GM18868 (cell line): ENCODE results near the gene GLI3.

Experiments used
- ATAC-seq: cut with Tn5 transposase; IDR thresholded peaks from one replicate; pipeline ENCODE4 v1.9.1; 2021; ENCODE audit warnings: mild to moderate bottlenecking, moderate library complexity; ENCODE audit not compliant: unreplicated experiment

The GLI3 gene

DNA sequence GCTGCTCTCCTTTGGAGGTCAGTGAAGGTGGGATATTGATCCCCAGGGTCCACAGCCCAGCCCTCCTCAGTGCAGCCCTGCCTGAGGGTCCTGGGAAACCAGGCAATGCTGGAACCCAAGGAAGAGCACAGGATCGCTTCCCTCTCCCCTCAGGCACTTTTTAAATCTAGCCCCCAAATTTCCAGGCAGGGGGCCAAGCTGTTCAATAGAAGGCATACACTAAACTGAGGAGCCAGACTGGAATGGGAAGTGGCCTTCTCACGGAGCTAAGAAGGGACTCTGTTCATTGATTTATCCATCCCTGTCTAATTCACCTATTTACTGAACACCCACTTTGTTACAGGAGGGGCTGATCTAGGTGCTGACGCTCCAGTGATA is 60.3 kb downstream of the GLI3 start:
- ATAC-seq: no peak

DNA sequence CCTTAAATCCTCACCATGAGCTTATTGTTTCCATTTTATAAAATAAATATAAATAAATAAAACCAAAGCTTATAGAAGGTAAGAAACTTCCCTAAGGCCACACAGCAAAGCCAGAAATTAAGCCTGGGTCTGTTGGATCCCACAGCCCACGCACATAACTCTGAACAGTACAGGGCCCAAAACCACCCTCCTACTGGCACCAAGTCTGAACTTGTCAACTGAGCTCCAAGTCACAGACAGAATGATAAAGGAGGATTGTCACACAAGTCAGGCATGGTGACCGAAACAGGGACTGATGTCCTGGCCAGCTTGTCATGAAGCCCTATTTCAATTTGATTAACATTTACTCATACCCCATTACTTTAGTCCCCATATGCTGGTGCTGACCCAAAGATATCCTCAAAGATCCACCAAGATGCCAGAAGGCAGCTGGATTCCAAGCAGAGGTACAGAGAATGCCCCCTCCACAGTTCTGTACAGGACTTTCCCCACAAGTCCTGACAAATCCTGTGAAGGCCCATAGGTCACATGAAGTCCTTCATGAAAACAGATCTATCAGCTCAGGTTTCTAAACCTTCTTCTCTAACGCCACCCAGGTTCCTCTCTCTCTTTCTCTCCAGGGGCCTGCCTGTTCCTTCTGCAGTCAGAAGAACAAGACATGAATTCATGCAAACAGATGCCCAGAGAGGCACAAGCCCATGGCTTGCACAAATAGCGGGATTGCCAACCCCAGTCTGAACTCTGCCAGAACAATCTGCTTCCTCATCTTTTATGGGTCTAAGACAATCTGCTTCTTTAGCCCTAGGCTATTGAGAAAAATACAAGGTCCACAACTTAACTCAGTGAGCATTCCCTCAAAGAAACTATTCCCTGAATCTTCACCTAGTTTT is 60.9 kb downstream of the GLI3 start:
- ATAC-seq: no peak

DNA sequence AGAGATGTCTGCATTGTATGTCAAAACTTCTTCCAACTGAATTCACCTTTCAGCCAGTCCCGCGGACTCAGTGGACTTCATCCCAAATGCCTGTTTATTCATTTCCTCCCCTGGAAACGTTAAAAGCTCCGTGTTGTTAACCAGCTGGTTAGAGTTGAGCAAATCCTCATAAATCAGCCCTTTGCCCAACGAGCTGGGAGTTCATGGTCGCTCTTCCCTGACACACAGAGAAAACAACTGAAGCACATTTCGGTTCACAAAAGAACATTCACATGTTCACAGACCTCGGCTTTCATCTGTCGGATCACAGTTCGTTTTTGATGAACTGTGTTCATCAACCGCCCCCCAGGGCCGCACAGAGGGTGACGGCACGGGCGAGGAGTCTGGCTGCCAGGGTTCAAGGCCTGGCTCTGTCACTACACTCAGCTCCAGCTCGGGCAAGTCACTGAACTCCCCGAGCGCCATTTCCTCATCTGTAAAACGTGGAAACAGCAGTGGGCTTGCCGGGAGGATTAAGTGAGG is 62.6 kb downstream of the GLI3 start:
- ATAC-seq: no peak

DNA sequence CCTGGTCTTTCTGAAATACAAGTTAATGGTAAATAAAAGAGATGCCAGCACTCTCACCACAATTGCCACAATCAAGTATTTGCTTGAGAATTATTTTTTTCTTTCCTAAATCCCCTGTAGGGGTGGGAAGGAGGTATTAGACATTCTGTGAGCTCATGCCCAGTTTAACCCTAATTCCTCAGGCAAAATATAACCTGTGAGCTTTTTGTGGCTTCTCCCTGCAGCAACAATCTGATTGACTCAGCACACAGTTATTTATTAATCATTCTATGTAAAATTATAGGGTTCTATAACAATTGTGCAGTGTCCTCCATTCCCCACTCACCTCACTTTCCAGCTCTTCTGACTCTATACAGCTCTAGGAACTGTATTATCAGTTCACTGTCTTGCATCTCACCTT is 66.3 kb downstream of the GLI3 start:
- no peak for ATAC-seq

DNA sequence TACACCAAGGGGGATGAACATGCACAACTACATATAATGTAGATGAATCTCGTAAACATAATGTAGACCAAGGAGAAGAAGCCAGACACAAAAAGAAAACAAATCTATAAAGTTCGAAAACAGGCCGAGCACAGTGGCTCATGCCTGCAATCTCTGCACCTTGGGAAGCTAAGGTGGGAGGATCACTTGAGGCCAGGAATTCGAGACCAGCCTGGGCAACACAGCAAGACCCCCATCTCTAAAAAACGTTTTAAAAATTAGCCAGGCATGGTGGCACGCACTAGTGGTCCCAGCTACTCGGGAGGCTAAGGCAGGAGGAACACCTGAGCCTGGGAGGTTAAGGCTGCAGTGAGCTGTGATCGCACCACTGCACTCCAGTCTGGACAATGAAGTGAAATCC is 68.5 kb downstream of the GLI3 start:
- no peak for ATAC-seq

DNA sequence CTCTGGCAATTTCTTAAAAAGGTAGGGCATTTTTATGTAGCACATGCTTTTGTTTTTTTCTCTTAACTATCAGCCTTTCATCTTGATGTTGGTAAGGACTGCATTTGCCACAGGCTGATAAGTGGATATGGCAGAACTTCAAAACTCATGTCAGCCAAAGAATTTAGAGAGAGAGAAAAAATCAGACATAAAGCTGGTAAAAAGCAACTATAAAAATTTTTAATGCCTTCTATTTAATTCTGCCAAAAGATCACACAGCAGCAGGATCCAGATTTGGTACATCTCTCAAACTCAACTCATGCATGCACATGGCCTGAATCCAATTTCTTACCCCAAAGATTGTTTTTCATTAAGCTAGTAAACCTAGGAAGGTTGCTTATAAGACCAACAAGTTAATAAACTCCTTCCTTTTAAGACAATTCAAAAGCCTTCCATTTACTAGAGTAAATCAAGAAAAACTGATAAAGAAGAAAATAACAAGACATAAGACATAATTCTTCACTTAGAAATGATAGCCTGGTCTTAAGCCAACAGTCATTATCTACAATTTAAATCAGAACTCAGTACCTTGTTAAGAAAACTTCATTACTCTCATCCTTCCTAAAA is 69.3 kb downstream of the GLI3 start:
- ATAC-seq: no peak

DNA sequence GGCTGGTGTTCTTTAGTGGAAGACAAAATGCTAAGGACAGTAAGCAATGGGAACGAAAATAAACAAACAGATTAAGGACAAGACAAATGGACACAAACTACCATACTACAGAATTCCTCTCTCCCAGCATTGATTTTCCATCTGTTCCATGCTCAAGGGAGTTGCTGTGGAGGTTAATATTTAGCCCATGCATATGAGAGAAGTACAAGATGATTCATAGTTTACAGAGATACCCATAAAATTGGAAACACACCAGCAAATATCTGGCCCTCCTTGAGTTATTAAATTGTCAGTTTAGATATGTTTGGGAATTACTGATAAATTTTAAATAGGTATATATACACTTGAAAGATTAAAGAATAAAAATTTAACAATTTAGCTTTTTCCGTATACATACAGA is 69.8 kb downstream of the GLI3 start:
- ATAC-seq: no peak

DNA sequence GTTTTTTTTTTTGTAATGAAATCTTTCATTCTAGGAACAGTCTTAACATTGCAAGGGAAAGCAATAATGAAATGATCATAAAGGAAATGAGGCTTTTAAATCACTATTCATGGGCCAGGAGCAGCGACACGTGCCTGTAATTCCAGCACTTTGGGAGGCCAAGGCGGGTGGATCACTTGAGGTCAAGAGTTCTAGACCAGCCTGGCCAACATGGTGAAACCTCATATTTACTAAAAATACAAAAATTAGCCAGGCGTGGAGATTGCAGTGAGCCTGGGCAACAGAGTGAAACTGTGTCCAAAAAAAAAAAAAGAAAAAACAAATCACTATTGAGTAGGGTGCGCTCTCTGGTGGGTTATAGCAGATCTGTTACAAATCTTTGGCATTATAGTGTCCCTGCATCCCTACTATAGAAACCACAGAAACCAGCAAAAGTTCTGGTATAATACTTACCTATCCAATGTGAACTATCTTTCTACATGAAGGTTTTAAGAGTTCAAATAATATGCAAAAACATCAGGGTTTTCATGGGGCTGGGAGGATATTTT is 72.1 kb downstream of the GLI3 start:
- ATAC-seq: no peak

DNA sequence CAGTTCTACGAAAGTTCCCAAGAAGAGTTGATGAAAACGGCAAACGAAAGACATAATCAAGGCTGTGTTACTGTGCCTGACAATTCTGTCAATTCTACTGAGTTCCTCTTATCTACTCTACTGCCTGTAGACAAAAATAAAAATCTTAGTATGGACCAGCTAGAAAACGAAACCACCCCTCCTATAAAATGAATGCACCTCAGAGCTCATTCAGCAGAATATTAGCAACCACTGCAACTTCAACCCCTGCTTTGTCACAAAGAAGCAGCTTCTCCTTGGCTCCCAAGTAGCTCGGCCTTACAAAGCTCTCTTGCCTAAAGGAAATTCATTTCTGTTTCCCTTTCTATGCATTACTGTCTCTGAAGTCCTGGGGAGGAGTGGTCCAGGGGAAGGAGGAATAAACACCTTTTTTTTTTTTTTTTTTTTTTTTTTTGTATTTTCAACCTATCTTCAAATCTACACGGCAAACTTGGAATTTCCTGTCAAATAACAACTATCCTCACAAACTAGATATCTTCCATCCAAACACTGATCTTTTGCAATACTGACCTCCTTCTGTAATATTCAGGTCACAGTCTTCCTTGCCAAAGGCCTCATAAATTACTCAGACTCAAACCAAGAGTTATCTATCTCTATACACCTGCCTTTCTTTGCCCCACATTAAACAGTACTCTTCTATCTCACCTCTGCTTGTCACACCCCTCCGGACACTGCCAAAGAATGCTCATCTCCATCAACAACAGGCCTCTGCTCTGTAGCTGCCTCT is 74.3 kb downstream of the GLI3 start:
- no peak for ATAC-seq

DNA sequence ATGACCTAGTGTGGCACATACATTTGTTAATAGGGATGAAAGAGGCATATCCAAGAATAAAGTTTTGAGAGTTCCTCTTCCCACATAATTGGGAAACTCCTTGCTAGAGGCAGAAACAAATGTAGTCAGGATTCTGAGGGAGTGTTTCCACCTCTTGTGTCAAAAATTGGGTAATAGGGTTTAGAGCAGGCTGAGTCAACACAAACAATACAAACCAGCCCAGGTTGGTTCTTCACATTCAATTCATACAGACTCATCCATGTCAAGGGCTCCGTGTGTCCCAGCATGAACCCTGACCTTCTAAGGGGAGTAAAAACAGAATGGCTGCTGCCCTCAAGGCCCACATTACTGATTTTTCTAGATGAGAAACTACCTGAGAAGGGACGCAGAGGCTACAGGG is 75.3 kb downstream of the GLI3 start:
- ATAC-seq: no peak

DNA sequence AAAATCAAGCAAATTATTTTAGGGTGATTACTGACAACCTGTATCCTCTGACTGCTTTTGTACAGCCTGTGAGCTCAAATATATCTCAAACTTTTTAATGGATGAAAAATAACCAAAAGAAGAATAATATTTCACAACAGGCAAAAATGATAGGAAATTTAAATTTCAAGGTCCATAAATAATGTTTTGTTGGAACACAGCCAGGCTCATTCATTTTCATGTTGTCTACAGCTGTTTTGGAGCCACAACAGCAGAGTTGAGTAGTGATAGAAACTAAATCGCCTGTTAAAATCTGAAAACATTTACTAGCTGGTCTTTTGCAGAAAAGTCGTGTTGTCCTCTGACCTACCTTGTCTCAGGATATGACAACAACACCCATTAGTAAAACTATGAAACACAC is 75.9 kb downstream of the GLI3 start:
- no peak for ATAC-seq

DNA sequence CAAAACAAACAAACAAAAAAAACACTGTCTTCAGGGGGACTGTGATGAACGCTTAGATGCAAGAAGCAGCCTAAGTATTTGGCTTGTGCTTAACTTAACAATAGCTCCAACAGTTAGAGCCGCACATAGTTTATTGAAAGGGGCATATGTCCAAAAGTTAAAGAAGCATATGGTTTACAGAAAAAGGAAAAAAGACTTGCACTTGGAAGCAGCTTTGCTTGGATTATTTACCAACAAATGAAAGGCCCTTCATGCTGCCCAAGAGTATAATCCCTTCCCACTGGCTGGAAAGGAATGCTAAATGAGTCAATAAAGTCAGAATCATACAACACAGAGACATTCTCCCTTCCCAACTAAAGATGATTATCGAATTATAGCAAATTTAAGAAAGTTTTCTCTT is 77.9 kb downstream of the GLI3 start:
- no peak for ATAC-seq

DNA sequence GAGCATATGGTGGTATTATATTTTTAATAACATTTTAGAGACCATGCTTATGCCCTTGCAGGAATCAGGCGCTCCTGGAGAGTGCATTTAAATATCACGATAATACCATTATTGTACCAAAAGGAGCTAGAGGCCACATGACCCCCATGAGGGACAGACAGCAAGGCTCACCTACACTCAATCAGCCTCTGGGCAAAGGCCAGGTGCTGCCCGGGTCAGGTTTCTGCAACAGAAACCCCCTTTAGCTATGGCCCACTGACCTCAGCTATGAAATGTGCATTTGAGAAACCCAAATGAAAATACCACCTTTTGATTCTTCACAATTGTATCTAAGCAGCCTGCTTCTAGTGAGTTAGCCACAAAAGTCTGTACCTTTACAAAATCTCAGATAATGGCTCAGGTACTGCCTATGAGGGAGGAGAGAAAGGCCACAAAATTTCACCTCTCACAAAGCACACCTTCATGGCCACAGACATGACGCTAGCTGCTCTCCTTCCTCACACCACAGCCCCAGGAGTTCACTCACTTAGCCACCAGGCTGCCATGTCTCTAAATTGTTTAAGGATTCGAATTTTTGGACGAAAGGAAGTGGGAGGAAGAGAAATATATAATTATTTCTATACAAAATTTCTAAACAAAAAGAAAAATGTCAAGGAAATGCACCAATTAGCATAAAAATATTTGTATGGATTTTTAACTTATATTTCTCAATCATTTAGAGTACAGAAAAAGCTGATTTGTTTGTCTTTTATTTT is 79.9 kb downstream of the GLI3 start:
- no peak for ATAC-seq

DNA sequence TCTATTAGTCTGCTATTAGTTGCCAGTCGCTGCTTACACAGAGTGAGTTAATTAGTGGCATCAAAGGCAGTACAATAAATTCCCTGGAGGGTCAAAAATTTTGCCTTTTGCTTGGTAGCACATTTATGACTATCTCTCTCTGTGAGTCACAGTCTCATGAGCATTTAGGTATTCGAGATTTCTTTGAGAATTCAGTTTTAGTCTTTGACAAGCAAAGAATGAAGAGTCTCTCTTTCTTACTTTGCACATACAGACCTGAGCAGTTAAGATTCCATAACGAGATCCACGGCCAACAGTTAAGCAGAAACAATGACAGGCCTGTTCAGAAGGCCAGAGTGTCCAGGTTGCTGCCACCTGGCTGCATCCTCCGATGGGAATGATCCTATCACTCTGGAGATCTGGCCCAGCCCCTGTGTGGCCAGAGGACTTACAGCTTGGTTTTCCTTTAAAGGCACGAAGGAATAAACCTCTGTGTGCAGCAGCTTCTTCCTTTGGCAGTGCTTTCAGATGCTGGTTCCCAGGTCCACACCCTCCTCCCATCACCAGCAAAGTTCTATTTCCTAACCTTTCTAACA is 80.6 kb downstream of the GLI3 start:
- ATAC-seq: no peak

DNA sequence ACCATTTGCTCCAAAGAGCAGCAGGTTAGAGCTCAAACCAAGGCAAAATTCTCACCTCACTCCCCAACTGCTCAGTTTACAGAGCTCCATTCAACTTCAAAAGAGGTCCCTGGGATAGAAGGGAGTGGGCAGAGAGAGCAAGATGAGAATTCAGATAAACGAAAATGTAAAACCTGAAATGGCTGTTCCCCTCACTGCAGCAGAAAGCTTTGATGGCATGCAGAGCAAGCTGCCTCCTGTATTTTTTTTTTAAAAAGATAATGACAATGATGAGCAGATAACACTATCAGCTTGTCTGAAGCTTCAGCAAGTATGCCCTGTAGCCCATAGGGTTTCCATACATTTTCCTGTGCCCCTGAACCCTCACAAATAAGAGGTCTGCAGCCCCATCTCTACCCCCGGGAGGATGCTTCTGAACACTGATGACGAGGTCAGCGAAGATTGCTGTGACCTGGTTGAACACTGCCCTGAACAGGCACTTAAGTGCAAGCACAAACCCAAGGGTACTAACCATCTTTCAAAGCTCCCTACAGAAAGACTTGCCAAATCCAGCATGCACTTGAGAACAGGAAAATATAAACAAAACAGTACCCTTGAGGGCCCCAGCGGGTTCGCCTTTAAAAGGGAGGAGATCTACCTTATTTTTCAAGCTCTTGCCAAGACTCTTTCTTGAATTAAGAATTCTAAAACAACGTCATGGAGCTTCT is 81.3 kb downstream of the GLI3 start:
- no peak for ATAC-seq

DNA sequence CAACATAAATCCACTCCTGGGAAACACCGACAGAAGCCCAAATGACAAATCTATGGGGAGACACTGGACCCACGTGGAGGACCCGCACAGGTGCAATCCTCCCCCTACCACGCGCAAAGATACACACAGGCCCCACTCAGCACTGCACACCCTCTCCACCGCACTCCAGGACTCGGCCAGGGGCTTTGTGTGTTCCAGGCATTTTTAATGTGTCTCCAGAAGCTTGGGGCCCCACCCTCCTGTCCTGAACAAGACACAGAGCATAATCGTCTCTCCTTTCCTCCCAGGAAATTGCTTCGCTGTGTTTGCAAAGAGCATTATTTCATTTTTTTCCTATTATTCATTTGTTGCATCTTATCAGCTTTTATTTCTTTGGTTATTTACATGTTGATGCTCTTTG is 82.8 kb downstream of the GLI3 start:
- no peak for ATAC-seq

DNA sequence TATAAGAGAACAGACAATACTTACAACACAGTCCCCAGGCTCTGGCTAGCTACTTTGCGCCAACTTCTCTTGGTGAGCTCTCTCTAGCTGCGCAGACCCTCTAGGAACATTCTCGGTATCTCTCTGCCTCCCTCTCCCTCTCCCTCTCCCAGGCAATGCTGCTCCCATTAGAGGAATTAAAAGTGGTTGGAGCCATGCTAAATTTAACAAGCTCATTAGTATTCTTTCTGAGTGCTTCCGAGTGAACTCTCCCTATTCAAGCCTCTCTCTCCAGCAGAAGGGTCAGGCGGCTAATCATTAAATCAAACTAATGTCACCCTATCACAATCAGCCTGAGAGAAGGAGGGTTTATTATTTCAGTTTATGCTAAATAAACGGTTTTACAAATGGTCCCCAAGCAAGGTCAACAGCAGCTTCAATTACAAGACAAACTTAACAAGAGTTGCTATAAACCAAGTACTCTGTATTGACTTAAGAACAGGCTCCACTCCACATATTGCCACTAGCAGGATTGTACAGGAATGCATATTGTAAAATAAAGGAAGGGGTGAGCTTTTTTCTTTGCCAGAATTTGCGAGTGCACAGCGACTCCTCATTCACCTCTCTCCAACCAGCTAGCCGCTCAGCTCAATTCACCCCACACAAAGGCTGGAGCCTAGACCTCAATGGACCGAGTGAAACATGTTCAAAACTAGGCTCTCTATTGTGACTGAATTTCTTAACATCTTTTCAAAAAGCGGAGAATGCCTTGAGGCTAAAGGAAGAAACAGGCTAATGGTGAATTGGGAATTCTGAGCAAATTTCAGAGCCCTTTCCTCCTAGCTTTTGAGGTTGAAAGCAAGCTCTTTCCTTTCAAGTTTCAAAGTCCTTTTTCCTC is 84.4 kb downstream of the GLI3 start:
- no peak for ATAC-seq

DNA sequence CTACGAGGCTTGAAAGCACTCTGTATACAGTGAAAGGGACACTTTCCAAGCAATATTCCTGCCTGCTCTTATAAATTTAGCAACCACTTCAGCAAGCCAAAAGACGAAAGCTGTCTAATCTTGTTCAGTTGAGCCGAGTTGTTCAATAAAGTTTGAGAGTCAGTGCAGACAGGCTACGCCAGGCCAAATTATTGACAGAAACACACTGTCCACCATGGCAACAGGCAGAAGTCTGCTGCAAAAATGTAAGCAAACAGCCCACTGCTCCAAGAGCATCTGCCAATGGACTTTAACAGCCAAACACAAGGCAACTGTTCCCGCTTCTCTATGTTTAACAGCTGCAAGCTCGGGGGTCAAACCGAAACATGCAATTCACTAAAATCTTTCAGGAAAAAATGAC is 85.7 kb downstream of the GLI3 start:
- ATAC-seq: no peak

DNA sequence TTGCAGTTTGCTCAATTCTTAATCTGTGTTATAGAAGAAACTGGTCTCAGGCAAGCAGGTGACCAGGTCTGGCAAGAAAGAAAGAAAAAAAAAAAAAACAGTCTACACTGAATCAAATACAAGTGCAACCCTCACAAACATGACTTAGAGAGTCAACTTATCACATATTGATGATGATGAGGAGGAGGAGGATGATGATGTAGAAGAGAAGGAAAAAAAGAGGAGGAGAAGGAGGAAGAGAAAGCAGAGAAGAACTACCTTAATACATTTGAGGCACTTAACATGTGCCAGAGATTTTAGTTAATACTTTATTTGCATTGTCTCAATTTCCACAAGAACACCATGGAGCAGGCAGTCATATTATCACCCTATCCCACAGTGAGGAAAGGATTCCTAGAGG is 91.5 kb downstream of the GLI3 start:
- ATAC-seq: no peak
